Endodermal cell (in vitro differentiated cells): ENCODE results near the gene SLC24A4. TPM values are rescaled to one million over a fixed set of nuclear protein-coding genes. Genes with fewer than 3 reads are reported as not detected.

Source experiments
- DNase-seq: peaks from one replicate; pipeline ENCODE4 v3.0.0-alpha.2; 2017
- H3K27ac ChIP-seq: 2 replicates; pipeline ENCODE4 v1.5.1; 2013; ENCODE audit warnings: mild to moderate bottlenecking, low read depth, low read length, moderate library complexity
- H3K27me3 ChIP-seq: 2 replicates; pipeline ENCODE4 v1.6.1; 2013; ENCODE audit warnings: mild to moderate bottlenecking, low read length, moderate library complexity; ENCODE audit not compliant: insufficient read depth, control insufficient read depth, poor library complexity, severe bottlenecking
- H3K36me3 ChIP-seq: 2 replicates; pipeline ENCODE4 v1.7.0; 2013; ENCODE audit warnings: mild to moderate bottlenecking, low read length, moderate library complexity; ENCODE audit not compliant: control insufficient read depth, insufficient read depth
- H3K4me1 ChIP-seq: one replicate; pipeline ENCODE4 v1.7.0; 2013; ENCODE audit warnings: low read length; ENCODE audit not compliant: control insufficient read depth, insufficient read depth
- H3K4me3 ChIP-seq: 2 replicates; pipeline ENCODE4 v1.5.1; 2013; ENCODE audit warnings: mild to moderate bottlenecking, low read length, moderate library complexity
- H3K9ac ChIP-seq: 2 replicates; pipeline ENCODE4 v1.6.1; 2013; ENCODE audit warnings: mild to moderate bottlenecking, low read length, moderate library complexity; ENCODE audit not compliant: poor library complexity, severe bottlenecking; ENCODE audit errors: extremely low read depth
- H3K9me3 ChIP-seq: 2 replicates; pipeline ENCODE4 v1.6.1; 2013; ENCODE audit warnings: mild to moderate bottlenecking, low read length, moderate library complexity; ENCODE audit not compliant: control insufficient read depth
- H3K27ac Mint-ChIP-seq: 2 replicates; pipeline ENCODE4 v1.8.0; 2020; ENCODE audit warnings: mixed read lengths
- H3K27me3 Mint-ChIP-seq: 2 replicates; pipeline ENCODE4 v1.8.0; 2021; ENCODE audit warnings: mild to moderate bottlenecking, mixed read lengths; ENCODE audit not compliant: insufficient read depth
- H3K36me3 Mint-ChIP-seq: 2 replicates; pipeline ENCODE4 v1.8.0; 2020; ENCODE audit warnings: low read depth, mixed read lengths
- H3K4me1 Mint-ChIP-seq: 2 replicates; pipeline ENCODE4 v1.8.0; 2020; ENCODE audit warnings: mixed read lengths
- H3K4me3 Mint-ChIP-seq: 2 replicates; pipeline ENCODE4 v1.8.0; 2020; ENCODE audit warnings: mild to moderate bottlenecking, moderate library complexity, mixed read lengths
- H3K9me3 Mint-ChIP-seq: 2 replicates; pipeline ENCODE4 v1.8.0; 2020; ENCODE audit warnings: mild to moderate bottlenecking, mixed read lengths
- CTCF ChIP-seq: fragments of 200-600 bp; sonication (generic); conservative IDR thresholded peaks from 2 replicates; pipeline ENCODE4 v1.5.0; 2021; ENCODE audit warnings: antibody characterized with exemption, mild to moderate bottlenecking
- WGBS, 2 experiments: methylation state at CpG; one replicate each; pipeline versions ENCODE4 v1.1.5 to v1.1.7; 2013; ENCODE audit warnings: missing lambda C conversion rate in 2 of 2, mixed read lengths in 1 of 2; ENCODE audit not compliant: insufficient coverage in 1 of 2, insufficient read length in 1 of 2; 5-methylcytosine and 5-hydroxymethylcytosine counted together
- total RNA-seq, 2 donors: library from RNA; stranded (reverse); fragmentation: NEBNext Ultra II Directional in 1 of 2; extraction: Animal tissue kit (Norgen Biotek cat#: 25700) in 1 of 2; gene quantifications; 2 replicates in 1 of 2; 3 replicates in 1 of 2; pipeline ENCODE4 v1.2.1, GENCODE V29; 2021

The SLC24A4 gene
- total RNA-seq, 2 donors from 2014 or later = 0.09 to 0.29 TPM

- WGBS, 2 experiments = 84 to 92% methylated on average over 7 to 8 of the region's 8 CpGs
- no peaks in the 10 kb centered on the region for H3K36me3 Mint-ChIP-seq
- H3K27ac Mint-ChIP-seq = no peak overlapping the region
- no peak overlapping the region for H3K27ac ChIP-seq
- peaks cover 5% of the 10 kb centered on the region for H3K27me3 ChIP-seq
- no peak for DNase-seq
- H3K4me1 Mint-ChIP-seq = no peaks in the 10 kb centered on the region
- no peaks in the 10 kb centered on the region for H3K4me1 ChIP-seq
- H3K27me3 Mint-ChIP-seq = peaks cover 10% of the 10 kb centered on the region
- no peaks in the 10 kb centered on the region for H3K9me3 ChIP-seq
- H3K4me3 ChIP-seq = no peak overlapping the region
- no peaks in the 10 kb centered on the region for H3K9me3 Mint-ChIP-seq
- TF ChIP-seq CTCF = no peak
- no peak overlapping the region for H3K4me3 Mint-ChIP-seq
- no peak overlapping the region for H3K9ac ChIP-seq
- no peaks in the 10 kb centered on the region for H3K36me3 ChIP-seq
These were observed 14.2 kb upstream of the SLC24A4 start for GRCh38 chr14:92308716-92309115.

DNA sequence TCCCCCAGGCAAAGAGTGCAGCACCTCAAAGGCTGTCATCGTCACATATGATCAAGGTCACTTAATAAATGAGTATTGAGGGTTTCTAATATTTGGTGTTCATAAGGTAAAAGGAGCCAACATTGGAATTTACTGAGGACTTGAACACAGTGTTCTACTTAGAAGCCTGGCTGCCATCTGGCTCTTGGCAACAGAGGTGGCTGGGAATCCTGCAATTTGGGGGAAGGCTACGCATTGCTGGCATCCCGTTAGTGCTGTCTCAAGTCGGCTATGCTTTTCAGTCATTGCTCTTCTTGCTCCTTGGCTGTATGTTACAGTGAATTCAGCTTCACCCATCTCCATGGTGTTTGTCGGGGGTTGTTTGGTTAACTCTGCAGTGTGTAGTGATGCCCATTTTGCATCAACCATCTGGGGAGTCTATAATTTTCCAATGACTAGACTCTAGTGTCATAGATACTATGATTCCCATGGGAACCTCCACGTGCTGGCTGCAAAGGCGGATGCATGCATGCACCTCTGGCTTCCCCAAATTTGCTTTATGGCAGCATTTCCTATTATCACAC lies 12.9 kb upstream of the SLC24A4 start:
- Mint-ChIP-seq H3K4me3 (no peak overlapping the region), H3K36me3 (no peaks in the 10 kb centered on the region), H3K9me3 (no peaks in the 10 kb centered on the region), H3K27ac (no peak overlapping the region), H3K27me3 (peaks cover 10% of the 10 kb centered on the region), H3K4me1 (no peaks in the 10 kb centered on the region)
- Histone ChIP-seq H3K27me3 (peaks cover 11% of the 10 kb centered on the region), H3K9me3 (no peaks in the 10 kb centered on the region), H3K36me3 (no peaks in the 10 kb centered on the region), H3K27ac (no peak overlapping the region), H3K4me1 (no peaks in the 10 kb centered on the region), H3K9ac (no peak overlapping the region), H3K4me3 (no peak overlapping the region)
- DNase-seq = no peak
- TF ChIP-seq CTCF = no peak
- 75 to 100% methylated on average over 3 to 7 of the region's 7 CpGs for whole genome bisulfite sequencing, 2 experiments

DNA sequence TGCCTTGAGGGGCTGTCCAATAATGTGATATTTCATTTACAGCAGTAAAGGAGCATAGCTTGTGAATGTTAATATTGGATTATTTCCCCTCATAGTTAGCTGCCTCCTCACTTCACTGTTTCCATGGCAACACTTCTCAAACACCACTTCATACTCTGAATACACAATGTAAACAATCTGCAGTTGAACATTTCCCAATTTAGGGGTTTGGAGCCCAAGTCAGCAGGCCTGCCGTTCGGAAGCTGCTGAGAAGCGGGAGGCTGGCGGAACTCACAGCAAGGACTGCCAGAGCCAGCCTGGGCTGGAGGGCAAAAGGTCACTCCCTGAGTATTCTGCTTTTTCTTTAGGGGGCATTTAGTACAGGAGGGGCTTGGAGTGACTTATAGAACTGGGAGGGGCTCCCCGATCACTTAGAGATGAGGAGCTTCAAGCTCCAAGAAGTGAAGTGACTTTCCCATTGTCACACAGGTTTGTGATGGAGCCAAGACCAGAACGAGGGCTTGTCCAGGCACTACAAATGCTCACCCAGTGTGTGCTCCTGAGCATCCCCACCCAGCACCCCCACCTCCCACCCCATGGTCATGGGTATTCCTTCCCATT lies 12.1 kb upstream of the SLC24A4 start:
- Histone ChIP-seq H3K27me3 (peaks cover 12% of the 10 kb centered on the region), H3K36me3 (no peaks in the 10 kb centered on the region), H3K9ac (no peak overlapping the region), H3K4me1 (no peaks in the 10 kb centered on the region), H3K27ac (no peak overlapping the region), H3K4me3 (no peak overlapping the region), H3K9me3 (no peaks in the 10 kb centered on the region)
- H3K27ac Mint-ChIP-seq = no peak overlapping the region
- no peaks in the 10 kb centered on the region for H3K36me3 Mint-ChIP-seq
- no peak overlapping the region for H3K4me3 Mint-ChIP-seq
- peaks cover 10% of the 10 kb centered on the region for H3K27me3 Mint-ChIP-seq
- no peak for DNase-seq
- H3K4me1 Mint-ChIP-seq = no peaks in the 10 kb centered on the region
- H3K9me3 Mint-ChIP-seq = no peaks in the 10 kb centered on the region
- no peak for TF ChIP-seq CTCF
- WGBS, 2 experiments = 88 to 93% methylated on average over 4 to 6 of the region's 6 CpGs
